ENCODE data around the gene TMEM8B.

TMEM8B gene

DNA sequence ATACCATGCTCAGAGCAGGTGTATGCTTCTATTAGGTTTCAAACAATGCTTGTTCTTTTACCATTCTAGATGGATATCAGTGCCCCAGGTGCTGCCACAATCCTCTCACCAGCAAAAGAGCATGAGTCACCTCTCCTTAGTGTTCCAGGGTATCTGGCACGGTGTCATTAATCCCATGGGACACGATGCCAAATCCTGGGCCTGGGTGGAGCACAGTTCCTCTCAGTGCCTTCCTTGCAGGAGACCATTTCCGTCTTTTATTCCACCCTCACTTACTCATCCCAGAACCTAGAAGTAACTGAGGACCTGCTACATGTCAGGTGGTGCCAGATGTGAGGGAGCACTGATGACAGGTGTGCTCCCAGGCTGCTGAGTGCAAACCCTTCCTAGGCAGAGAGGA lies 42.5 kb downstream of the TMEM8B start:
- Histone ChIP-seq H3K27me3 (replicated peaks; ENCODE audit: insufficient read depth, low read length) (no peaks in the 10 kb centered on the region), H3K36me3 (replicated peaks; ENCODE audit: insufficient read depth, low read length) (no peaks in the 10 kb centered on the region), H3K9me3 (replicated peaks; ENCODE audit: insufficient read depth, low read length) (no peaks in the 10 kb centered on the region), H3K9ac (ENCODE audit: low read length) (no peak overlapping the region), H2AFZ (ENCODE audit: low read length) (no peak overlapping the region), H3F3A (ENCODE audit: insufficient read depth, low read length) (no peaks in the 10 kb centered on the region), H3K4me3 (ENCODE audit: low read length) (no peak overlapping the region), H4K20me1 (ENCODE audit: insufficient read depth, low read length) (no peaks in the 10 kb centered on the region), H3K27ac (ENCODE audit: low read length) (no peak overlapping the region), H3K9me2 (replicated peaks; ENCODE audit: insufficient read depth, low read length) (no peaks in the 10 kb centered on the region), H3K4me2 (ENCODE audit: low read depth, low read length) (no peak overlapping the region), H3K4me1 (ENCODE audit: low read length) (peaks cover 2% of the 10 kb centered on the region; the same call in 1 of the 2 replicates), H3K79me2 (ENCODE audit: low read length) (no peaks in the 10 kb centered on the region)
- no peak for DNase-seq
- no peak for TF ChIP-seq EZH2 (optimal IDR thresholded peaks at IDR 0.05; ENCODE audit: low read depth, low read length)
- TF ChIP-seq EZH2phosphoT487 (IDR thresholded peaks at IDR 0.05; ENCODE audit: low read length), result no peak
- TF ChIP-seq, protein P1, sequence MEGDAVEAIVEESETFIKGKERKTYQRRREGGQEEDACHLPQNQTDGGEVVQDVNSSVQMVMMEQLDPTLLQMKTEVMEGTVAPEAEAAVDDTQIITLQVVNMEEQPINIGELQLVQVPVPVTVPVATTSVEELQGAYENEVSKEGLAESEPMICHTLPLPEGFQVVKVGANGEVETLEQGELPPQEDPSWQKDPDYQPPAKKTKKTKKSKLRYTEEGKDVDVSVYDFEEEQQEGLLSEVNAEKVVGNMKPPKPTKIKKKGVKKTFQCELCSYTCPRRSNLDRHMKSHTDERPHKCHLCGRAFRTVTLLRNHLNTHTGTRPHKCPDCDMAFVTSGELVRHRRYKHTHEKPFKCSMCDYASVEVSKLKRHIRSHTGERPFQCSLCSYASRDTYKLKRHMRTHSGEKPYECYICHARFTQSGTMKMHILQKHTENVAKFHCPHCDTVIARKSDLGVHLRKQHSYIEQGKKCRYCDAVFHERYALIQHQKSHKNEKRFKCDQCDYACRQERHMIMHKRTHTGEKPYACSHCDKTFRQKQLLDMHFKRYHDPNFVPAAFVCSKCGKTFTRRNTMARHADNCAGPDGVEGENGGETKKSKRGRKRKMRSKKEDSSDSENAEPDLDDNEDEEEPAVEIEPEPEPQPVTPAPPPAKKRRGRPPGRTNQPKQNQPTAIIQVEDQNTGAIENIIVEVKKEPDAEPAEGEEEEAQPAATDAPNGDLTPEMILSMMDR (IDR thresholded peaks at IDR 0.05; ENCODE audit: low read length), result no peak

DNA sequence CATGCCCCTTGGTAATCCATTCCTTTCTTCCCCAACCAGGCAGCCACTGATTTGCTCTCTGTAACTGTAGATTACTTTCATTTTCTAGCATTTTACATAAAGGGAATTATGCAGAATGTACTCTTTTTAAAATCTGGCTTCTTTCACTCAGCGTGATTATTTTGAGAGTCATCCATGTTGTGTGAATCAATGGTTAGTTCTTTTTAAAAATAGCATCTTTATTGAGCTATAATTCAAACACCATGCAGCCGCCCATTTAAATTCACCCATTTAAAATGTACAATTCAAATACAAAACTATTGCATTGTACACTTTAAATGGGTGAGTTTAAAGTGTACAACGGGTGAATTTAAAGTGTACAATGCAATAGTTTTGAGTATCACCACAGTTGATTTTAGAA lies 43.5 kb downstream of the TMEM8B start:
- Histone ChIP-seq H3K9me3 (replicated peaks; ENCODE audit: insufficient read depth, low read length) (no peaks in the 10 kb centered on the region), H2AFZ (ENCODE audit: low read length) (no peak overlapping the region), H3K9ac (ENCODE audit: low read length) (no peak overlapping the region), H3K4me3 (ENCODE audit: low read length) (no peak overlapping the region), H3K27ac (ENCODE audit: low read length) (no peak overlapping the region), H4K20me1 (ENCODE audit: insufficient read depth, low read length) (no peaks in the 10 kb centered on the region), H3F3A (ENCODE audit: insufficient read depth, low read length) (no peaks in the 10 kb centered on the region), H3K4me2 (ENCODE audit: low read depth, low read length) (no peak overlapping the region), H3K9me2 (replicated peaks; ENCODE audit: insufficient read depth, low read length) (no peaks in the 10 kb centered on the region), H3K36me3 (replicated peaks; ENCODE audit: insufficient read depth, low read length) (no peaks in the 10 kb centered on the region), H3K4me1 (ENCODE audit: low read length) (peaks cover 2% of the 10 kb centered on the region; the same call in 1 of the 2 replicates), H3K27me3 (replicated peaks; ENCODE audit: insufficient read depth, low read length) (no peaks in the 10 kb centered on the region), H3K79me2 (ENCODE audit: low read length) (no peaks in the 10 kb centered on the region)
- DNase-seq, result no peak
- TF ChIP-seq, protein P1 (IDR thresholded peaks at IDR 0.05; ENCODE audit: low read length), result no peak
- no peak for TF ChIP-seq EZH2phosphoT487 (IDR thresholded peaks at IDR 0.05; ENCODE audit: low read length)
- no peak for TF ChIP-seq EZH2 (optimal IDR thresholded peaks at IDR 0.05; ENCODE audit: low read depth, low read length)

DNA sequence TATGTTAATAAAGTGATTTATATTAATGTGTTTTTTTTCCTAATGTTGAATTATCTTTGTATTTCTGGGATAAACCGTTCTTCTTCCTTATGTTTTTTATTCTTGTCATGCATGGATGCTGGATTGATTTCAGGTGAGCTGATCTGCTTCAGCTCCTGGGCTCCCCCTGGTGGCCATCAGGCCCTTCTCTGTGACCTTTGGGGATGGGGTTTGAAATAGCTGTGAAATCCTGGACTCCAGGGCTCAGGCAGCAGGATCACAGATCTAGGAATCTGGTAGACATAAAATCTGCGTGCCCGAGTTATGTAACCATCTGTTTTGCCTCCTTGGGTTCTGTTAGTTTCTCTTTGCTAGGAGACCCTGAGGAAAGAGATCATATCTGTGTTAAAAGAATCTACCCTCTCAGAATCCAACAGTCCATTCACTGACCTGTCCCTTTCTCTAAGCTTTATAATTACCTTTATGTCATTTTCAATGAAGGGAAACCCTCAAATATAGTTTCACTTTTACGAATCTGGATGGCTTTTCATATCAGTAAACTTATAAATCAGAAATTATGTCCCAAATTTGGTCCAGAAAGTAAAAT lies 53.3 kb downstream of the TMEM8B start:
- Histone ChIP-seq H3K9ac (ENCODE audit: low read length) (no peak overlapping the region), H3F3A (ENCODE audit: insufficient read depth, low read length) (no peaks in the 10 kb centered on the region), H2AFZ (ENCODE audit: low read length) (no peak overlapping the region), H3K79me2 (ENCODE audit: low read length) (no peaks in the 10 kb centered on the region), H3K27me3 (replicated peaks; ENCODE audit: insufficient read depth, low read length) (no peaks in the 10 kb centered on the region), H3K4me2 (ENCODE audit: low read depth, low read length) (no peak overlapping the region), H3K9me3 (replicated peaks; ENCODE audit: insufficient read depth, low read length) (no peaks in the 10 kb centered on the region), H3K27ac (ENCODE audit: low read length) (no peak overlapping the region), H3K4me3 (ENCODE audit: low read length) (no peak overlapping the region), H3K9me2 (replicated peaks; ENCODE audit: insufficient read depth, low read length) (no peaks in the 10 kb centered on the region), H3K36me3 (replicated peaks; ENCODE audit: insufficient read depth, low read length) (no peaks in the 10 kb centered on the region), H4K20me1 (ENCODE audit: insufficient read depth, low read length) (no peaks in the 10 kb centered on the region), H3K4me1 (ENCODE audit: low read length) (no peaks in the 10 kb centered on the region)
- no peak for TF ChIP-seq EZH2 (optimal IDR thresholded peaks at IDR 0.05; ENCODE audit: low read depth, low read length)
- TF ChIP-seq, protein P1 (IDR thresholded peaks at IDR 0.05; ENCODE audit: low read length), result peak; percentile 98
- TF ChIP-seq EZH2phosphoT487 (IDR thresholded peaks at IDR 0.05; ENCODE audit: low read length), result no peak
- DNase-seq, result peak; percentile 70
